Karpas-422 (cell line): Measurements from ENCODE around the gene ATP9B. TPM values are rescaled to one million over a fixed set of nuclear protein-coding genes. Genes with fewer than 3 reads are reported as not detected.

ENCODE experiments used
- DNase-seq: peaks from one replicate; pipeline ENCODE4 v3.0.0-alpha.2; 2015
- H2AFZ ChIP-seq: fragments of 200-600 bp; sonication (generic); 2 replicates; pipeline ENCODE4 v1.6.1; 2014; ENCODE audit warnings: antibody characterized with exemption, low read length, mixed read lengths
- H3K27ac ChIP-seq: fragments of 200-600 bp; sonication (generic); 2 replicates; pipeline ENCODE4 v1.5.1; 2014; ENCODE audit warnings: mild to moderate bottlenecking, low read length, moderate library complexity
- H3K27me3 ChIP-seq: fragments of 200-600 bp; sonication (generic); 2 replicates; pipeline ENCODE4 v1.6.1; 2014; ENCODE audit warnings: low read length, mixed read lengths
- H3K36me3 ChIP-seq: fragments of 200-600 bp; sonication (generic); 2 replicates; pipeline ENCODE4 v1.6.1; 2014; ENCODE audit warnings: low read length, mixed read lengths; ENCODE audit not compliant: insufficient read depth
- H3K4me1 ChIP-seq: fragments of 200-600 bp; sonication (generic); 2 replicates; pipeline ENCODE4 v1.6.1; 2014; ENCODE audit warnings: mild to moderate bottlenecking, low read length, mixed read lengths
- H3K4me2 ChIP-seq: fragments of 200-600 bp; sonication (generic); 2 replicates; pipeline ENCODE4 v1.6.1; 2014; ENCODE audit warnings: low read length, low read depth, mild to moderate bottlenecking; ENCODE audit not compliant: poor library complexity, severe bottlenecking
- H3K4me3 ChIP-seq: fragments of 200-600 bp; sonication (generic); 2 replicates; pipeline ENCODE4 v1.5.1; 2014; ENCODE audit warnings: mild to moderate bottlenecking, antibody characterized with exemption, low read length, mixed read lengths
- H3K79me2 ChIP-seq: fragments of 200-600 bp; sonication (generic); 2 replicates; pipeline ENCODE4 v1.6.1; 2014; ENCODE audit warnings: mild to moderate bottlenecking, low read length, mixed read lengths
- H3K9ac ChIP-seq: fragments of 200-600 bp; sonication (generic); 2 replicates; pipeline ENCODE4 v1.6.0; 2014; ENCODE audit warnings: low read length
- H3K9me2 ChIP-seq: fragments of 200-600 bp; sonication (generic), shearing (Covaris generic); replicated peaks from 2 replicates; pipeline ENCODE4 v1.6.0; 2014; ENCODE audit warnings: mild to moderate bottlenecking, low read length, moderate library complexity; ENCODE audit not compliant: insufficient read depth
- H3K9me3 ChIP-seq: fragments of 300-700, 200-600 bp; sonication (generic); 2 replicates; pipeline ENCODE4 v1.6.1; 2014; ENCODE audit warnings: low read length, mixed read lengths
- H4K20me1 ChIP-seq: fragments of 200-600 bp; sonication (generic); 2 replicates; pipeline ENCODE4 v1.6.1; 2014; ENCODE audit warnings: mild to moderate bottlenecking, antibody characterized with exemption, low read length, low read depth; ENCODE audit not compliant: insufficient read depth
- total RNA-seq: library from RNA; depleted of rRNA; stranded (reverse); fragments of >200 nt; shearing (Covaris generic); gene quantifications from 2 replicates; pipeline ENCODE4 v1.2.3, GENCODE V29; 2014; ENCODE audit warnings: low replicate concordance

The ATP9B gene
- total RNA-seq, 1 experiment from 2014 or later = 65.1 TPM

DNA sequence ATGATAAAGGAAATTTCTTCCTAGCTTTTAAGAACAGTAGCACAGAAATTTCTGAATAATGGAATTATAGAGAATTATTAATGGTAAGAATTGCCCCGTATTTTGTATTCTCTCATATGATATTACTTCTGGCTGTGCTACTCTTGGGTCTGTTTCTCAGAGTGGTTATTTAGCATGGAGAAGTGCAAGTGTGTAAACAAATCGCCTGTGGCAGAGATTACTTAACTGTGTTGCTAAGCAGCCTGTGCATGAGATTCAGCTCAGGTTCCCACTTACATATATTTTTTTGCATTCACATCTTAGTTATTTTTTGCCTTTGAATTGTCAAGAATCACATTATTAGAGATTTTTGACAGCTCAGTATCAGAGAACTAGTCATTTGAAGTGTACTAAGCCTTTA lies 246.4 kb downstream of the ATP9B start:
- no peaks in the 10 kb centered on the region for H3K9me2 ChIP-seq
- H4K20me1 ChIP-seq = no peaks in the 10 kb centered on the region
- no peak overlapping the region for H2AFZ ChIP-seq
- no peak overlapping the region for H3K4me2 ChIP-seq
- H3K9ac ChIP-seq = no peak overlapping the region
- H3K36me3 ChIP-seq = no peaks in the 10 kb centered on the region
- DNase-seq = no peak
- no peaks in the 10 kb centered on the region for H3K27me3 ChIP-seq
- no peak overlapping the region for H3K27ac ChIP-seq
- 0 out of 2 replicates have a peak, but pooled peaks cover 6% of the 10 kb centered on the region for H3K79me2 ChIP-seq
- peaks cover 17% of the 10 kb centered on the region for H3K4me1 ChIP-seq
- H3K4me3 ChIP-seq = no peak overlapping the region
- no peaks in the 10 kb centered on the region for H3K9me3 ChIP-seq

DNA sequence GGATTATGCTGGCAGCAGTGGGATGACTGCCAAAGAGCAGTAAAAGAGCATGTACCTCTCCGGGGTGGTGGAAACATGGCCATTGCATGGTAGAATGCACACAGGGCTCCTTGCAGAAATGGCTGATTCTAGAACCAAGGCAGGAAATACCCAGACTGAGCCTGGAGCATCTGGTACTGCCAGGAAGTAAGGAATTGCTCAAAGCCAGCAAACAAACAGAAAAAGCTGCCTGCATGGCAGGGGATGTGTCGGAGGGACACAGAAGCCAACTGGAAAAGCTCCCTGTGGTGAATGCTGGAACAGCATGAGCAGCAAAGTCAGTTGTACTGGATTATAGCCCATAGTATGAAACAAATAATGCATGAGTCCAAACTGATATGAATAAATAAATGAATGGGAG lies 248.5 kb downstream of the ATP9B start:
- H2AFZ ChIP-seq = no peak overlapping the region
- H3K4me3 ChIP-seq = no peak overlapping the region
- H4K20me1 ChIP-seq = no peaks in the 10 kb centered on the region
- 0 out of 2 replicates have a peak, but pooled peaks cover 3% of the 10 kb centered on the region for H3K36me3 ChIP-seq
- peaks cover 17% of the 10 kb centered on the region for H3K4me1 ChIP-seq
- H3K9ac ChIP-seq = no peak overlapping the region
- no peaks in the 10 kb centered on the region for H3K9me3 ChIP-seq
- no peaks in the 10 kb centered on the region for H3K9me2 ChIP-seq
- H3K4me2 ChIP-seq = no peak overlapping the region
- H3K79me2 ChIP-seq = 0 out of 2 replicates have a peak, but pooled peaks cover 6% of the 10 kb centered on the region
- no peaks in the 10 kb centered on the region for H3K27me3 ChIP-seq
- H3K27ac ChIP-seq = no peak overlapping the region
- no peak for DNase-seq

DNA sequence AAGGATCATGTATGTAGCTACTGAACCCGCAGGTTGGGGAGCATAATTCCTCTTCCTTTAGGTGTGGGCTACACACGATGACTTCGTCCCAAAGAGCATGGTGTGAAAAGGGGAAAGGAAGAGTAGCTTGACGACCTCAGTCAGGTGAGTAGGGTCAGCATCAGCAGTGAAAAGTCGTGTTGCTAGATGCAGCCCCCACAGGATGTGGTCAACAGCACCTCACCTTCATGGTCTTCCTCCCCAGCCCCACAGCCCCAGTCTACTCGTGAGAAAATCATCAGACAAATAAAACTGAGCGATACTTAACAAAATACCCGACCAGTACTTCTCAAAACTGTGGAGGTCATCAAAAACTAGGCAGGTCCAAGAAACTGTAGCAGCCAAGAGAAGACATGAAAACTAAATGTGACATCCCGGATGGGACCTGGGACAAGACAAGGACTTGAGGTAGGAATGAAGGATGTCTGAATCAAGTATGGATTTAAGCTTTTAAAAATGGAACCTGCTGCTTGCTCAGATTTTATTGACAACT lies 249.0 kb downstream of the ATP9B start:
- Histone ChIP-seq H3K79me2 (0 out of 2 replicates have a peak, but pooled peaks cover 3% of the 10 kb centered on the region), H3K9ac (no peak overlapping the region), H3K9me3 (no peaks in the 10 kb centered on the region), H3K9me2 (no peaks in the 10 kb centered on the region), H3K36me3 (0 out of 2 replicates have a peak, but pooled peaks cover 3% of the 10 kb centered on the region), H3K27ac (no peak overlapping the region), H3K4me1 (peaks cover 17% of the 10 kb centered on the region), H4K20me1 (no peaks in the 10 kb centered on the region), H3K4me2 (no peak overlapping the region), H3K4me3 (no peak overlapping the region), H2AFZ (no peak overlapping the region), H3K27me3 (no peaks in the 10 kb centered on the region)
- no peak for DNase-seq

DNA sequence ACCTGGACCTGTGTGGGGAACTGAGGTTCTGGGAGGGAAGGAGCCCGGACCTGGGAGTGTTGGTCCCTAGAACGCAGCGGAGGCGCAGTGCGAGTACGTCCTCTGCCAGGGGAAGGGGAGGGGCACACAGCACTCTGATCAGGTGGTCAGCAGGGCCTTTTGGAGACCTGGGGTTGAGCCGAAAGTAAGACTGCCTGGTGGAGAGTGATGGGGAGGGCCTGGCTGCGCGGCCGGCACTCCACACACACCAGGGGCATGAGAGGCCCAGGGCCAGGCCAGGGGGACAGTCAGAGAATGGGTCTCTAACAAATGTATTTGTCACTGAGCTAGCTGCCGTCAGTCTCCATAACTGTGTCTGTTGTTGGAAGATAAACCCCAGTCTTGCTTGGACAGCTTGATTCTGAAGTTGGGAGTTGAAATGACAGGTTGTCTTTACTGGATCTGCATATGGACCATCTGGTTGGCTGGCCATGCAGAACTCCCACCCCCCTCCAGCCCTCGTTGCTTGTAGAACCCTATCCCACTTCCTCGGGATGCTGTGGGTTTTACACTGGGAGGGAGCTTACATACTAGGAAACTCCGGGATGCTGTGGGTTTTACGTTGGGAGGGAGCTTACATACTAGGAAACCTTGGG lies 251.1 kb downstream of the ATP9B start:
- Histone ChIP-seq H3K9me3 (no peaks in the 10 kb centered on the region), H2AFZ (no peak overlapping the region), H3K36me3 (peaks cover 4% of the 10 kb centered on the region; the same call in 1 of the 2 replicates), H3K9me2 (no peaks in the 10 kb centered on the region), H3K9ac (no peak overlapping the region), H3K4me1 (peaks cover 3% of the 10 kb centered on the region; the same call in 1 of the 2 replicates), H3K27ac (no peak overlapping the region), H3K4me3 (no peak overlapping the region), H4K20me1 (no peaks in the 10 kb centered on the region), H3K4me2 (no peak overlapping the region), H3K27me3 (no peaks in the 10 kb centered on the region), H3K79me2 (0 out of 2 replicates have a peak, but pooled peaks cover 9% of the 10 kb centered on the region)
- no peak for DNase-seq

DNA sequence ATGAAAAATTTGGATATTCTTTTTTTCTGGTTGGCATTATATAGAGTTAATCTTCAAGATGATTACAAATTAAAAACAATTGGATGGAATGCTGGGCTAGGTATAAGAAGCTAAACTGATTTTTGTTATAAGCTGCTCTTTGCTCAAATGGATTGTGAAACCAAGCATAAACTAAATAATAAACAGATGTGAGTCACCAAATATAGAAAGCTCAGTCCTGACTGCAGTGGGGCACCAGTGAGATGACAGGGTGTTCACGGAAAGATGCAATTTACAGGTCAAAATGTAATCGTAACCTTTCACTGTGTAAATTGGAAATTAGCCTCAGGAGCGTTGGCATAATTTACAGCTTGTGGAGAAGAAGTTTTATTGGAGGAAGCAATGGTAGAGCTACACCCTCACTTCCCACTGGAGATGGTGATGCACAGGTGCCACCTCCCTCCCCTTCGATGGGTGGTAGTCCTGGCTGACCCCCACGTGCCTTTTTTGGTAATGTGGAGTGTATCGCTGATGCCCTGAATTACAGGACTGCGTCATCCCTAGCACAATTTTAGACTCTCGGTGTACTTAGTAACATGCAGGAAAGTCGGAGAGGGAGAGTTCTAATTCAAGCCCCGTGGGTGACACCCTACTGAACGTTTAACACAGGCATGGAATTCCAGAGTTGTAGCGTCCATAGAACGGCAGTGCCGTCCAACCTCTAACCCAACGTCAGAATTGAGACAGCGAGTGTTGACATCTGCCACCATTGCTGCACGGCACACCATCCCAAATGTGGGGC lies 252.6 kb downstream of the ATP9B start:
- H3K79me2 ChIP-seq = 0 out of 2 replicates have a peak, but pooled peaks cover 6% of the 10 kb centered on the region
- no peak overlapping the region for H3K27ac ChIP-seq
- H3K9ac ChIP-seq = no peak overlapping the region
- H3K27me3 ChIP-seq = no peaks in the 10 kb centered on the region
- no peaks in the 10 kb centered on the region for H3K9me2 ChIP-seq
- no peak overlapping the region for H3K4me2 ChIP-seq
- no peak overlapping the region for H2AFZ ChIP-seq
- no peak overlapping the region for H3K4me3 ChIP-seq
- no peaks in the 10 kb centered on the region for H3K9me3 ChIP-seq
- no peaks in the 10 kb centered on the region for H4K20me1 ChIP-seq
- no peaks in the 10 kb centered on the region for H3K4me1 ChIP-seq
- H3K36me3 ChIP-seq = peaks cover 5% of the 10 kb centered on the region; the same call in 1 of the 2 replicates
- no peak for DNase-seq

DNA sequence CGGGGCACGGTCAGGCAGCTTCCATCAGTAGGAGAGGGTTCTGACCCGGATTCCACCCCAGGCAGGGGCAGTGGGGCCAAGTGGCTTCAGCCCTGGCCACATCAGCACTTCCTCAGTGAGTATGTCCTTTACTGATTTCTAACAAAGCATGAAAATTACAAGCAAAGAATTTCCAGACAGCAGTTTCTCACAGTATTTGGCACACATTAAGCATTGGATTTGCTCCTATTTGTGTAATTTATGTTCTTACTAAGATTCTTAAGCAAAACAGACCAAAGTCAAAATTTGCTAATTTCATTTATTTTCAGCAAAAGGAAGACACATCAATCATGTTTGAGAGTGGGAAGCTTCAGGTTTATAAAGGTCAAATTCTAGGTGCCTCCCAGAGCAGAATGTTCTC lies 253.2 kb downstream of the ATP9B start:
- Histone ChIP-seq H3K9me3 (no peaks in the 10 kb centered on the region), H3K36me3 (peaks cover 5% of the 10 kb centered on the region; the same call in 1 of the 2 replicates), H3K27ac (no peak overlapping the region), H3K27me3 (no peaks in the 10 kb centered on the region), H3K4me1 (no peaks in the 10 kb centered on the region), H3K79me2 (0 out of 2 replicates have a peak, but pooled peaks cover 6% of the 10 kb centered on the region), H3K4me2 (no peak overlapping the region), H2AFZ (no peak overlapping the region), H3K9ac (no peak overlapping the region), H3K9me2 (no peaks in the 10 kb centered on the region), H4K20me1 (no peaks in the 10 kb centered on the region), H3K4me3 (no peak overlapping the region)
- DNase-seq = no peak

DNA sequence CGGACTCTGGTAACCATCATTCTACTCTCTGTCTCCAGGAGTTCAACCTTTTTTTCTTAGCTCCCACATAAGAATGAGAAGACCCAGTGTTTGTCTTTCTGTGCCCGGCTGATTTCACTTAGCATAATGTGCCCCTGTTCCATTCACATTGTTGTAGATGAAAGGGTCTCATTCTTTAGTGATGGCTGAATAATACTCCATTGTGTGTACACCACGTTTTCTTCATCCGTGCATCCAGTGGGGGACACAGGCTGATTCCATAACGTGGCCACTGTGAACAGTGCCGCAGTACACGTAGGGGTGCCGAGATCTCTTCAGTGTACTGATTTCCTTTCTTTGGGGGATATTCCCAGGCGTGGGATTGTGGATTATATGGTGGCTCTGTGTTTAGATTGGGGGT lies 254.3 kb downstream of the ATP9B start:
- Histone ChIP-seq H3K4me2 (no peak overlapping the region), H3K27ac (no peak overlapping the region), H3K27me3 (no peaks in the 10 kb centered on the region), H4K20me1 (no peaks in the 10 kb centered on the region), H3K4me3 (no peak overlapping the region), H3K79me2 (0 out of 2 replicates have a peak, but pooled peaks cover 6% of the 10 kb centered on the region), H3K4me1 (no peaks in the 10 kb centered on the region), H3K9me3 (no peaks in the 10 kb centered on the region), H2AFZ (no peak overlapping the region), H3K36me3 (peaks cover 5% of the 10 kb centered on the region; the same call in 1 of the 2 replicates), H3K9me2 (no peaks in the 10 kb centered on the region), H3K9ac (no peak overlapping the region)
- no peak for DNase-seq
